GM12878 (cell line): ENCODE measurements around the gene UBE2F.

Source experiments
- CBX5 ChIP-seq: sonication (generic); IDR thresholded peaks from 2 replicates; pipeline ENCODE4 v1.6.1; 2016; ENCODE audit warnings: low read depth, moderate library complexity, mild to moderate bottlenecking, inconsistent platforms
- LARP7 ChIP-seq: fragments of 450-650 bp; IDR thresholded peaks from 2 replicates; pipeline ENCODE4 v1.6.1; 2017; ENCODE audit warnings: mild to moderate bottlenecking
- RAD21 ChIP-seq: IDR thresholded peaks from 2 replicates; pipeline ENCODE4 v1.6.1; 2011; ENCODE audit warnings: mild to moderate bottlenecking, low read depth, low read length, moderate library complexity; ENCODE audit not compliant: insufficient read depth
- TARDBP ChIP-seq: IDR thresholded peaks from 2 replicates; pipeline ENCODE4 v1.6.1; 2016; ENCODE audit warnings: borderline replicate concordance
- YY1 ChIP-seq: IDR thresholded peaks from 2 replicates; pipeline ENCODE4 v1.6.1; 2011; ENCODE audit warnings: low read depth, mild to moderate bottlenecking, low read length
- TF ChIP-seq, protein P1 (sequence below): IDR thresholded peaks from 2 replicates; pipeline ENCODE4 v1.6.1; 2011; ENCODE audit warnings: mild to moderate bottlenecking, low read depth, low read length, moderate library complexity; ENCODE audit not compliant: insufficient replicate concordance
- TF ChIP-seq, protein P2 (sequence below), 3 experiments: IDR thresholded peaks in 2 of 3; conservative IDR thresholded peaks in 1 of 3; 2 replicates each; pipeline ENCODE4 v1.5.1; 2011; ENCODE audit warnings: low read depth in 3 of 3, low read length in 3 of 3, mild to moderate bottlenecking in 3 of 3, control low read depth in 2 of 3, moderate library complexity in 2 of 3, inconsistent platforms in 1 of 3, mixed read lengths in 1 of 3; ENCODE audit not compliant: control insufficient read depth in 2 of 3, insufficient read depth in 1 of 3; ENCODE audit errors: extremely low read depth in 1 of 3
- TF ChIP-seq, protein P3 (sequence below): fragments of 450-650 bp; IDR thresholded peaks from 2 replicates; pipeline ENCODE4 v1.6.1; 2018; ENCODE audit warnings: borderline replicate concordance, mild to moderate bottlenecking; ENCODE audit not compliant: partially characterized antibody

DNA sequence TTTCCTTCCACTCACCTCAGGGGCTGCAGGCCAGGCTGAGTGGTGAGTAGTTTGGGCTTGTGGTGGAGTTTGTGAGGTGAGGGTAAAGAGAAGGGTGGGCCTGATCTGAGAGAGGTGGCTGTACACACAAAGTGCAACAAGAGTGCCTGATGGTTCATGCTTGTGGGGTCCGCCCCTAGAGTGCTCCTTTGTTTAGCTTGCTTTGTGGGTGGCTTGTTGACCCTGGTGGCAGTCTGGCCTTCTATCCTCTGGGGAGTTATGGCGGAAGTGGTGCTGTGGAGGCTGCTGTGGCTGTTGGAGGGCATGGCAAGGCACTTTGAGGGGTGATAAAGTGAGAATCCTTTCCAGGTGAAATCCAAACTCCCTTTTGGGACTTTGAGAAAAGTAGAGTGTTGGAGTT is 10.6 kb downstream of the UBE2F start:
- TF ChIP-seq, protein P1, sequence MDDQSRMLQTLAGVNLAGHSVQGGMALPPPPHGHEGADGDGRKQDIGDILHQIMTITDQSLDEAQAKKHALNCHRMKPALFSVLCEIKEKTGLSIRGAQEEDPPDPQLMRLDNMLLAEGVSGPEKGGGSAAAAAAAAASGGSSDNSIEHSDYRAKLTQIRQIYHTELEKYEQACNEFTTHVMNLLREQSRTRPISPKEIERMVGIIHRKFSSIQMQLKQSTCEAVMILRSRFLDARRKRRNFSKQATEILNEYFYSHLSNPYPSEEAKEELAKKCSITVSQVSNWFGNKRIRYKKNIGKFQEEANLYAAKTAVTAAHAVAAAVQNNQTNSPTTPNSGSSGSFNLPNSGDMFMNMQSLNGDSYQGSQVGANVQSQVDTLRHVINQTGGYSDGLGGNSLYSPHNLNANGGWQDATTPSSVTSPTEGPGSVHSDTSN = no peak
- no peak for TF ChIP-seq LARP7
- TF ChIP-seq CBX5 = no peak
- TF ChIP-seq, protein P2, sequence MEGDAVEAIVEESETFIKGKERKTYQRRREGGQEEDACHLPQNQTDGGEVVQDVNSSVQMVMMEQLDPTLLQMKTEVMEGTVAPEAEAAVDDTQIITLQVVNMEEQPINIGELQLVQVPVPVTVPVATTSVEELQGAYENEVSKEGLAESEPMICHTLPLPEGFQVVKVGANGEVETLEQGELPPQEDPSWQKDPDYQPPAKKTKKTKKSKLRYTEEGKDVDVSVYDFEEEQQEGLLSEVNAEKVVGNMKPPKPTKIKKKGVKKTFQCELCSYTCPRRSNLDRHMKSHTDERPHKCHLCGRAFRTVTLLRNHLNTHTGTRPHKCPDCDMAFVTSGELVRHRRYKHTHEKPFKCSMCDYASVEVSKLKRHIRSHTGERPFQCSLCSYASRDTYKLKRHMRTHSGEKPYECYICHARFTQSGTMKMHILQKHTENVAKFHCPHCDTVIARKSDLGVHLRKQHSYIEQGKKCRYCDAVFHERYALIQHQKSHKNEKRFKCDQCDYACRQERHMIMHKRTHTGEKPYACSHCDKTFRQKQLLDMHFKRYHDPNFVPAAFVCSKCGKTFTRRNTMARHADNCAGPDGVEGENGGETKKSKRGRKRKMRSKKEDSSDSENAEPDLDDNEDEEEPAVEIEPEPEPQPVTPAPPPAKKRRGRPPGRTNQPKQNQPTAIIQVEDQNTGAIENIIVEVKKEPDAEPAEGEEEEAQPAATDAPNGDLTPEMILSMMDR (IDR thresholded peaks at IDR 0.05 in 2 of 3, conservative IDR thresholded peaks at IDR 0.05 in 1 of 3; ENCODE audit: control insufficient read depth in 2 of 3, extremely low read depth in 1 of 3, insufficient read depth in 1 of 3, low read depth in 3 of 3, low read length in 3 of 3) = no peak
- TF ChIP-seq RAD21 = no peak
- TF ChIP-seq YY1 = no peak
- TF ChIP-seq, protein P3, sequence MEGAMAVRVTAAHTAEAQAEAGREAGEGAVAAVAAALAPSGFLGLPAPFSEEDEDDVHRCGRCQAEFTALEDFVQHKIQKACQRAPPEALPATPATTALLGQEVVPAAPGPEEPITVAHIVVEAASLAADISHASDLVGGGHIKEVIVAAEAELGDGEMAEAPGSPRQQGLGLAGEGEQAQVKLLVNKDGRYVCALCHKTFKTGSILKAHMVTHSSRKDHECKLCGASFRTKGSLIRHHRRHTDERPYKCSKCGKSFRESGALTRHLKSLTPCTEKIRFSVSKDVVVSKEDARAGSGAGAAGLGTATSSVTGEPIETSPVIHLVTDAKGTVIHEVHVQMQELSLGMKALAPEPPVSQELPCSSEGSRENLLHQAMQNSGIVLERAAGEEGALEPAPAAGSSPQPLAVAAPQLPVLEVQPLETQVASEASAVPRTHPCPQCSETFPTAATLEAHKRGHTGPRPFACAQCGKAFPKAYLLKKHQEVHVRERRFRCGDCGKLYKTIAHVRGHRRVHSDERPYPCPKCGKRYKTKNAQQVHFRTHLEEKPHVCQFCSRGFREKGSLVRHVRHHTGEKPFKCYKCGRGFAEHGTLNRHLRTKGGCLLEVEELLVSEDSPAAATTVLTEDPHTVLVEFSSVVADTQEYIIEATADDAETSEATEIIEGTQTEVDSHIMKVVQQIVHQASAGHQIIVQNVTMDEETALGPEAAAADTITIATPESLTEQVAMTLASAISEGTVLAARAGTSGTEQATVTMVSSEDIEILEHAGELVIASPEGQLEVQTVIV = no peak
- TF ChIP-seq TARDBP = no peak
